Ishikawa (cell line): ENCODE data around the gene SLC29A1.

Source experiments
- CEBPB ChIP-seq: IDR thresholded peaks from 2 replicates; pipeline ENCODE4 v1.6.1; 2012
- CREB1 ChIP-seq: IDR thresholded peaks from 2 replicates; pipeline ENCODE4 v1.6.1; 2012; ENCODE audit warnings: low read depth
- EGR1 ChIP-seq: IDR thresholded peaks from 2 replicates; pipeline ENCODE4 v1.6.1; 2012
- EP300 ChIP-seq: IDR thresholded peaks from 2 replicates; pipeline ENCODE4 v1.6.1; 2012; ENCODE audit warnings: borderline replicate concordance
- FOXM1 ChIP-seq: IDR thresholded peaks from 2 replicates; pipeline ENCODE4 v1.6.1; 2012; ENCODE audit warnings: low read depth, borderline replicate concordance
- NFIC ChIP-seq: IDR thresholded peaks from 2 replicates; pipeline ENCODE4 v1.6.1; 2012
- RAD21 ChIP-seq: IDR thresholded peaks from 2 replicates; pipeline ENCODE4 v1.6.1; 2012; ENCODE audit warnings: low read depth
- TAF1 ChIP-seq: IDR thresholded peaks from 2 replicates; pipeline ENCODE4 v1.6.1; 2012; ENCODE audit warnings: low read depth, mild to moderate bottlenecking
- TCF12 ChIP-seq: IDR thresholded peaks from 2 replicates; pipeline ENCODE4 v1.6.1; 2012; ENCODE audit warnings: low read depth
- TEAD4 ChIP-seq: IDR thresholded peaks from 2 replicates; pipeline ENCODE4 v1.6.1; 2012
- YY1 ChIP-seq: IDR thresholded peaks from 2 replicates; pipeline ENCODE4 v1.6.1; 2012; ENCODE audit warnings: low read depth
- ZBTB7A ChIP-seq: IDR thresholded peaks from 2 replicates; pipeline ENCODE4 v1.6.1; 2012; ENCODE audit warnings: low read depth
- TF ChIP-seq, protein P1 (sequence below): IDR thresholded peaks from 2 replicates; pipeline ENCODE4 v1.6.1; 2012; ENCODE audit warnings: low read depth, mild to moderate bottlenecking
- TF ChIP-seq, protein P2 (sequence below): IDR thresholded peaks from 2 replicates; pipeline ENCODE4 v1.6.1; 2012
- TF ChIP-seq, protein P3 (sequence below): IDR thresholded peaks from 2 replicates; pipeline ENCODE4 v1.6.1; 2012

Gene SLC29A1

DNA sequence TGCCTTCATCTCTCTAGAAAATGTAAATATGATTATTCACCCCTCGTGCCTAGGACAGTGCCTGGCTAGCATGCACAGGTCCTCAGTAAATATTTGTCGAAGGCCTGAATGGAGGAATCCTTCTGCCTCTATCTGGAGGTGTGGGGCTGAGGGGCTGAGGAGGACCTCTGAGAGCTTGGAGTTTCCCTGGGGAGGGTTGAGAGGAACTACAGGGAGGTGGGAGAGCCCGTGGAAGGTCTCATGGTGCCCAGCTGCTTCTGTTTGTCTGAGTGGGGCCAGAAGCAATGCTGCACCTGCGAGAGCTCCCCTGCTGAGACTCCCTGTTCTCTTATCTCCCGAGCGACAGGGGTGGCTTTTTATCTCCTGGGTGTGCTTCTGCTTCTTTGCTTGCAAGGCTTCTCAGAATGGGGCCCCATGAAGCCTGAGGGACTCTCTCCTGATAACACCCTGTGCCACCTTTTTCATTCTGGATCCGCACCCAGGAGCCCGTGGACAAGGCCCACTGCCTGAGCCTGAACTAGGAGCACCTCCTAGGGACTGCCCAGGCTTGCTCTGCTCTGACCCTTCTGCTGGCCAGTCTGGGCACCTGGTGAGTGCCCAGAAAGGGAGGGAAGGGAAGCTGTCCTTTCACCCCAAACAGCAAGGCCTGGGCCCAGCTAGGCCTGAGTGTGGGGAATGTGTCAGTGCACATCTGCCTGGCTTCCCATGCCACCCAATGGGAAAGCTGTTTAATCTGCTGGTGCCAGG is 2.4 kb downstream of the SLC29A1 start:
- TF ChIP-seq EP300 (no peak), NFIC (no peak), RAD21 (no peak), ZBTB7A (no peak), CEBPB (no peak), FOXM1 (no peak)
- TF ChIP-seq, protein P1, sequence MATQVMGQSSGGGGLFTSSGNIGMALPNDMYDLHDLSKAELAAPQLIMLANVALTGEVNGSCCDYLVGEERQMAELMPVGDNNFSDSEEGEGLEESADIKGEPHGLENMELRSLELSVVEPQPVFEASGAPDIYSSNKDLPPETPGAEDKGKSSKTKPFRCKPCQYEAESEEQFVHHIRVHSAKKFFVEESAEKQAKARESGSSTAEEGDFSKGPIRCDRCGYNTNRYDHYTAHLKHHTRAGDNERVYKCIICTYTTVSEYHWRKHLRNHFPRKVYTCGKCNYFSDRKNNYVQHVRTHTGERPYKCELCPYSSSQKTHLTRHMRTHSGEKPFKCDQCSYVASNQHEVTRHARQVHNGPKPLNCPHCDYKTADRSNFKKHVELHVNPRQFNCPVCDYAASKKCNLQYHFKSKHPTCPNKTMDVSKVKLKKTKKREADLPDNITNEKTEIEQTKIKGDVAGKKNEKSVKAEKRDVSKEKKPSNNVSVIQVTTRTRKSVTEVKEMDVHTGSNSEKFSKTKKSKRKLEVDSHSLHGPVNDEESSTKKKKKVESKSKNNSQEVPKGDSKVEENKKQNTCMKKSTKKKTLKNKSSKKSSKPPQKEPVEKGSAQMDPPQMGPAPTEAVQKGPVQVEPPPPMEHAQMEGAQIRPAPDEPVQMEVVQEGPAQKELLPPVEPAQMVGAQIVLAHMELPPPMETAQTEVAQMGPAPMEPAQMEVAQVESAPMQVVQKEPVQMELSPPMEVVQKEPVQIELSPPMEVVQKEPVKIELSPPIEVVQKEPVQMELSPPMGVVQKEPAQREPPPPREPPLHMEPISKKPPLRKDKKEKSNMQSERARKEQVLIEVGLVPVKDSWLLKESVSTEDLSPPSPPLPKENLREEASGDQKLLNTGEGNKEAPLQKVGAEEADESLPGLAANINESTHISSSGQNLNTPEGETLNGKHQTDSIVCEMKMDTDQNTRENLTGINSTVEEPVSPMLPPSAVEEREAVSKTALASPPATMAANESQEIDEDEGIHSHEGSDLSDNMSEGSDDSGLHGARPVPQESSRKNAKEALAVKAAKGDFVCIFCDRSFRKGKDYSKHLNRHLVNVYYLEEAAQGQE: no peak
- TF ChIP-seq, protein P2, sequence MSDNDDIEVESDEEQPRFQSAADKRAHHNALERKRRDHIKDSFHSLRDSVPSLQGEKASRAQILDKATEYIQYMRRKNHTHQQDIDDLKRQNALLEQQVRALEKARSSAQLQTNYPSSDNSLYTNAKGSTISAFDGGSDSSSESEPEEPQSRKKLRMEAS: no peak

DNA sequence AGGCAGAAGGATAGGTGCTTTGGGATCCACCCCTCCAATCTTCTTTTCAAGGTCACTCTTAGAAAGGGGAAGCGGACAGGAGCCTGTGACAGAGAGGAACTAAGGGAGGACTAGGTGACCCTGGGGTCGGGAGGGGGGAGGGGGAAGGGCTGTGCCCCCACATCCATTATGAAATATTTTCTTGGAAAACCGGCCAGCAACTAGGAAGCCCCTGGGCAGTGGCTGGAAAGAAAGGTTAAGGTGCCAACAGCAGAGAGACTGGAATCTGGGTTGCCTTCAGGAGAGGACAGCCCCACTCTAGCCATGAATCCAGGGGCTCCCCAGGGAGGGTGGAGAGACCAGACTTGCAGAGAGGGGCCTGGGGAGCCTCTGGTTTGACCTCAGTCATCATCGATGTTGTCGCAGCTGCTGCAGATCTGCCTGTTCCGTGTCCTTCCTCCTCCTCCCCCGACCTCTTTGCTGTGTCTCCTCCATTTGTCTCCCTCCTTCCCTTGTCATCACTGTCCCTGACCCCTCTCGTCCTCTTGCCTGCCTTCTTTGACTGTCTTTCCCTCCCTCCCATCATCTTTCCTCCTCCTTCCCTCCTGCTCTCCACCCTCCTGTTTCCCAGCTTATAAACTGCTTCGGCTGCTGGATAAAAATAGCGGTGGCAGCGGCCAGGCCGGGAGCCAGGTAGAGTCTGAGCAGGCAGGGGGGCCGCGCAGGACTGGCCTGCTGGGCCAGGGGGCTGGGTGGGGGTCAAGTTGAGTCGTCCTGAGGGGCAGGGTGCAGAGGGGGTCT is 3.2 kb downstream of the SLC29A1 start:
- no peak for TF ChIP-seq CREB1

DNA sequence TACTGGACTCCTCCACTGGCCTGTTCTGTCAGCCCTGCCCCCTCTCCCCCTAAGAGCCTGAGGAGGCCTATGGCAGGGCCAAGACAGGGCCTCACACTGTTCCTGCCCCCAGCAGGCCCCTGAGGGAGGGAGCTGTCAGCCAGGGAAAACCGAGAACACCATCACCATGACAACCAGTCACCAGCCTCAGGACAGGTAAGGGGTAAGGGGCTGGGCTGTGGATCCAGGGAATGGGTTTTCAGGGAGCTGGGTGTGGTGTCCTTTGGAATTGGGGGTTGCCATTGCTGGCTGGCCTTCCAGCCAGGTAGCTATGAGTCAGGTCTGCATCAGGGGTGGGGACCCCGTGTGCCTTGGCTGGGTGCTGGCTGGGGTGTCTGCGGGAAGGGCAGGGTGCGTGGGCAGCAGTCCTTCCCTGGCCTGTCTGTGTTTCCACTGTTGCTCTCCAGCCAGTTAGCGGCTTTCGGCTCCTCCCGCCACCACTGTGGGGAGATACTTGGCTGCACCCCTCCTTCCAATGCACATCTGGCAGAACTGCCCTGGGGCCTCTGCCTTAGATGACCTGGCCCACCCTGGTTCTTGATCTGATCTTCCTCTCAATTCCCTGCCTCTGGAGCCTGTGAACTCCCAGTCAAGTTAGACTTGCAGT is 3.9 kb downstream of the SLC29A1 start:
- TF ChIP-seq NFIC (no peak), FOXM1 (no peak), CREB1 (no peak)
- TF ChIP-seq, protein P1: no peak

DNA sequence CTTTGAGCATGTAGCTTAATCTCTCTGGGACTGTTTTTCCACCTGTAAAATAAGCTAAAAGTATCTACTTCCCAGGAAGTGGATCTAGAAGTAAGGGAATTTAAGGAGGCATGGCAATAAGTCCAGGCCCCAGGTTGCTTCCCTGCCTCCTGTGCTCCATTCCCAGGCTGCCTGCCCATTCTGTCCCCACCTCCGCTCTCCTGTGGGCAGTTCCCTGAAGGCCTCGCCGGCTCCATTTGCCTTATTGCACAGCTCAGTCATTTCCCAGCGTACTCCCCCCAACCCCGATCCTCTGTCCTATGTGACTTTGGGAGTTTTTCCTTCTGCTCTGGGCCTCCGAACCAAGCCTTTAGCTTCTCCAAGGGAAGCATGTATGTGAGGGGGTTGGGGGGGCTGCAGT is 4.6 kb downstream of the SLC29A1 start:
- TF ChIP-seq RAD21: no peak
- TF ChIP-seq YY1: no peak
- TF ChIP-seq, protein P1: no peak
- TF ChIP-seq, protein P3, sequence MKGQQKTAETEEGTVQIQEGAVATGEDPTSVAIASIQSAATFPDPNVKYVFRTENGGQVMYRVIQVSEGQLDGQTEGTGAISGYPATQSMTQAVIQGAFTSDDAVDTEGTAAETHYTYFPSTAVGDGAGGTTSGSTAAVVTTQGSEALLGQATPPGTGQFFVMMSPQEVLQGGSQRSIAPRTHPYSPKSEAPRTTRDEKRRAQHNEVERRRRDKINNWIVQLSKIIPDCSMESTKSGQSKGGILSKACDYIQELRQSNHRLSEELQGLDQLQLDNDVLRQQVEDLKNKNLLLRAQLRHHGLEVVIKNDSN: no peak
- TF ChIP-seq, protein P2: no peak
- TF ChIP-seq ZBTB7A: no peak
- no peak for TF ChIP-seq TEAD4
- no peak for TF ChIP-seq CREB1
- no peak for TF ChIP-seq FOXM1
- no peak for TF ChIP-seq EGR1

DNA sequence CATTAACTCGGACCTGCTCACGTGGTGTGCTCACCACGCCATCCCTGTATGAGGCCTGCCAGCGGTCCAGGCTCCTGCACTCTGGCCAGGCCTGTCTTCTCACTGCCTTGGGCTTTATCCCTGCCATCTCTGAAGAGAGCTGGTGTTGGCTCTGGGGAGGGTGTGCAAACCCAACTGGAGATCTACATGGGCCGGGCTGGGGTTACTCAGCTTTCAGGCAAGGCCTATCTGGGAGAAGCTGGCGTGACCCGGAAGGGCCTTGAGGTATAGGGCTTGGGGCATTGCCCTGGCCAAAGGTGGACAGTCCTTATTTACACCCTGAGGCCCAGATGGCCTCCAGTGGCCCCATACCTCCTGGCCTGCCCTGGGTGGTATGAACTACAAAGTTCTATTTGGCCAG is 5.0 kb downstream of the SLC29A1 start:
- TF ChIP-seq FOXM1: no peak
- TF ChIP-seq CREB1: no peak
- TF ChIP-seq, protein P2: no peak
- TF ChIP-seq CEBPB: no peak
- TF ChIP-seq, protein P3: no peak
- TF ChIP-seq, protein P1: no peak
- TF ChIP-seq TEAD4: no peak
- no peak for TF ChIP-seq TCF12
- no peak for TF ChIP-seq TAF1
- TF ChIP-seq ZBTB7A: no peak
- TF ChIP-seq NFIC: no peak
- no peak for TF ChIP-seq EGR1
- no peak for TF ChIP-seq YY1
- TF ChIP-seq RAD21: no peak
